GM18498 (cell line): ENCODE data around the gene TFB1M.
"Not testable (repeated sequence)": the region's sequence is repeated elsewhere in the genome, so short reads cannot be mapped to it uniquely, and the experiment has no call there.

Experiments used
- ATAC-seq: cut with Tn5 transposase; IDR thresholded peaks from one replicate; pipeline ENCODE4 v1.9.1; 2021; ENCODE audit warnings: mild to moderate bottlenecking, moderate library complexity; ENCODE audit not compliant: unreplicated experiment

The TFB1M gene

DNA sequence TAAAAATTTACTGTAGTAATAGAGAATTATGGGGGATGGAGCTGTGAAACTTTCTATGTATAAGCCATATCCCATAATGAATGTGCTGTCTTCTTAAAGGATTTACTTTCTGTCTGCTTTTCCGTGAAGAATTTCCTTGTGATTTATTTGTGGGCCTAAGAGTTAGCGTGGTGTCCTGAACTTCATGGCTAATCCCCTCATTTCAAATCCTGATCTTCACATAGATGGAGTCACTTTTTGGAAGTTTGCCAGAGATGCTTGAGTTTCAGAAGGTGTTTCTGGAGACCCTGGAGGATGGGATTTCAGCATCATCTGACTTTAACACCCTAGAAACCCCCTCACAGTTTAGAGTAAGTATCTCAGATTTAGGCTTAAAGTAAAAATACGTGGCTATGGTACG, 69.8 kb downstream of the TFB1M start:
- ATAC-seq = no peak

DNA sequence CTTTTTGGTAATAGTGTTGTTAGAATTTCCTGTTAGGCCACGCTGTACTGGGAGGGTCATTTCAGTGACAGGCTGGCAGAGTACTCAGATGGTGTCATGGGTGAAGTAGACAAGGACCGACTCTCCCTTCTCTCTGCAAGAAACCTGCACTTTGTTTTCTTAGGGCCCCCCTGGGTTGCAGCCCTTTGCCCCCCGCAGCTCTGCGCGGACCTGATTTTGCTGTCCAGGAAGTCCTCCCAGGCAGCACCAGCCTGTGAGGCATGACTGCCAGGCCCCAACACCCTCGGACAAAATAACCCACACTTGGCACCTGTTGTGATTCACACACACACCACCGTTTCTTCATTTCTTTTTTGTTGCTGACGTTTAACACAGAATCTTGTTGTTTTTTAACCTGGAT, 72.3 kb downstream of the TFB1M start:
- ATAC-seq = no peak

DNA sequence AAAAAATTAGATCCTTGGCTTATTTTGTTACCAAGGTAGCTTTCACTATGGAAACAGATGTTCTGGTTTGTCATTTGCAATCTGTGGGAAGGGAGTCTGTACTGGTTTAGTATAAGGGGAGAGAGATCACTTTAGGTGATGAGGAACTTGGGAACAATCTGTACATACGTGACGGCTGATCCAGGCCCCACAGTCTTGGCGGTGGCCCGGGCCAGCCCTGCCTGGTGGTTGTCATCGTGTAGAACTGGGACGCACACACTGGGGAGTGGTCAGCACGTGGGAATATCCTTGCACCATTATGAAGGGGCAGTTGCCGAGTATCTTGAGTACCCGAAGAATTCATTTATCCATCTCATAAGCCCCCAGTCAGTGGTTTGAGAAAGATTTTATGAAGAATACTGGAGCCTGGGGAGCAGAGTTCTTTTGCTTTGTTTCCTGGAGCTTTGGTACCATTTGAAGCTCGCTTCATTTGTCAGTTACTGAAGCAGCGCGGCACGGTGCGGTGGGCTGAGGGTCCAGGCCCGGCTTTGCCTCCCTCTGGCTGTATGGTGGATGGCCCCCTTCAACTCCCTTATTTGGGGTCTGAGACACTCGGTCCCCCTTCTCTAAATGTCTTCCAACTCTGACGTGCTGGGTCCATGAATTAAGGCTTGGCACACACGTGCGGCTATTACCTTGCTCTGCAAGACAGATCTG, 73.2 kb downstream of the TFB1M start:
- ATAC-seq = no peak

DNA sequence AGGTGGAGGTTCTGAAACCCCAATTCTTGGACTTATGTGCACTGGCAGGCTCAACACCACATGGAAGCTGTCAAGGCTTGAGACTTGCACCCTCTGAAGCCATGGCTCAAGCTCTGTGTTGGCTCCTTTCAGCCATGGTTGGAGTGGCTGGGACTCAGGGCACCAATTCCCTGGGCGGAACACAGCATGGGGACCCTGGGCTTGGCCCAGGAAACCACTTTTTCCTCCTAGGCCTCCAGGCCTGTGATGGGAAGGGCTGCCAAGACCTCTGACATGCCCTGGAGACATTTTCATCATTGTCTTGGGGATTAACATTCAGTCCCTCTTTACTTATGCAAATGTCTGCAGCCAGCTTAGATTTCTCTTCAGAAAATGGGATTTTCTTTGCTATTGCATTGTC, 76.7 kb downstream of the TFB1M start:
- no peak for ATAC-seq

DNA sequence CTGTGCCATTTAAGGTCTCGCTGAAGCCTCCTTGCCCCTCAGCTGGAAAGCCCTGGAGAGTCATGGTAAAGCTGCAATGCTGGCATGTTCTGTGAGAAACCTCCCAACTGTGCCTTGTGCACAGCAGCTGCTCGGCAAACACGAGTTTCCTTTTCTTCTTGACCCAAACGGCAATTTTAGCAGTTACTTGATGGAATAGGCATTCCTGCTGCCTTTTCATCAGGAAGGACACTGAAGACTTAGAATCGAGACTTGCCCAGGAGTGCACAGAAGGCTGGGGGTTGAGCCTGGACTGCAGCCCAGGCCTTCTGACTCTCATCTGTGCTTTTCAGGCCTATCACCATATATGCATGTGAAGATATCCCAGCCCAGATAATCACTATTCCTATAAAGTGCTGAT, 79.2 kb downstream of the TFB1M start:
- ATAC-seq = no peak

DNA sequence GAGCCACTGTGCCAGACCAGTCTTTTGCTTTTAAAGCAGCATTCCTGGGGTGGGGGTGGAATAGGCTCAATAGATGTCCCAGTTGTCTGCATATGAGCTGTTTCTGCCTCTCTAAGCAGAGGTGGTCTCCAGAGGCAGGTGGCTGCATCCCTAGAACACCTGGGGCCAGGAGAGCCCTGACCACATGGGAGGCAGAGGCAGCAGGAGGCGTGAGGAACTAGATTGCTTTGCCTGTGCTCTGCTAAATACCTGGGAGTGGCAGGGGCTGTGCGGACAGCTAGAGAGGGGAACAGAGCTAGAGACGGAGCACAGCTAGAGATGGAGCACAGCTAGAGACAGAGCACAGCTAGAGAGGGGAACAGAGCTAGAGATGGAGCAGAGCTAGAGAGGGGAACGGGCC, 79.6 kb downstream of the TFB1M start:
- no peak for ATAC-seq

DNA sequence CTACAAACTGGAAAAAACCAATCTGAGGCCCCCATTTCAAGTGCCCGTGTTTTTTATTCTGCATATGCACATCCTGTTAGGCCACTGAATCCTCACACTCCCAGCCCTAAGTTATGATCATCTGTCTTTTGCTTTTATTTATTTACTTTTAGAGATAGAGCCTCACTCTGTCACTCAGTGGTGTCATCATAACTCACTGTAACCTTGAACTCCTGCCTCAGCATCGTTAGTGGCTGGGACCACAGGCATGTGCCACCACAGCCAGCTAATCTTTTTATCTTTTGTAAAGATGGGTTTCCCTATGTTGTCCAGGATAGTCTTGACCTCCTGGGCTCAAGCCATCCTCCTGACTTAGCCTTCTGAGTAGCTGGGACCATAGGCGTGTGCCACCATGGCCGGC, 80.1 kb downstream of the TFB1M start:
- no peak for ATAC-seq

DNA sequence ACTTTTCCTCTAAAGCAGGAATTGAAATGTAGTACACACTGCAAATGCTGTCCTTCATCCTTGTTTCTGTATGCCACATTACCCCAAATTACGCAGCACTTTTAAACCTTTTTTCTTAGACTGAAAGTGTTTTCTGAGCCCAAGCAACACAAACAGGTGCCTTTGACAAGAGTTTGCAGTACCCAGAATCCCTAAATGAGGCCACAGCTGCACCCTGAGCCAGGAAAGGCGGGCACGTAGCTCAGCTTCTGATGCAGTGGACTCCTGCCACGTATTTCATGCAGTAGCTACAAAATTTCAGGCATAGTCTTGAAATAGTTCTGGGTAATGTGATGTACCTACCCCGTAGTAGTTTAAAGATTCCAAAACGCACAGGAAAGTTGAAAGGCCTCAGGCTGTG, 81.4 kb downstream of the TFB1M start:
- ATAC-seq = no peak

DNA sequence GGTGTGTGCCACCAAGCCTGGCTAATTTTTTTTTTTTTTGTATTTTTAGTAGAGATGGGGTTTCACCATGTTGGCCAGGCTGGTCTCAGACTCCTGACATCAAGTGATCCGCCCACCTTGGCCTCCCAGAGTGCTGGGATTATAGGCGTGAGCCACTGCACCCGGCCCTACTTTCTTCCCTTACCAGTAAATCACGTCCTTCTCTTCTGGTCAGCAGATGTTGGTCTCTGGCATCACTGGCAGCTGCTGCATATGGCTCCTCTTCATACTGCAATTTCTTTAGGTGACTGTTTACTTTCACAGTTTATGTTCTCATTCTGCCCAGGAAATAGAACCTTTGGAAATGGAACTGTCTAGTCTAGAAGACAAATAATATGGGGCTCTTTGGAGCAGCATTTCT, 83.3 kb downstream of the TFB1M start:
- not testable (repeated sequence) for ATAC-seq

DNA sequence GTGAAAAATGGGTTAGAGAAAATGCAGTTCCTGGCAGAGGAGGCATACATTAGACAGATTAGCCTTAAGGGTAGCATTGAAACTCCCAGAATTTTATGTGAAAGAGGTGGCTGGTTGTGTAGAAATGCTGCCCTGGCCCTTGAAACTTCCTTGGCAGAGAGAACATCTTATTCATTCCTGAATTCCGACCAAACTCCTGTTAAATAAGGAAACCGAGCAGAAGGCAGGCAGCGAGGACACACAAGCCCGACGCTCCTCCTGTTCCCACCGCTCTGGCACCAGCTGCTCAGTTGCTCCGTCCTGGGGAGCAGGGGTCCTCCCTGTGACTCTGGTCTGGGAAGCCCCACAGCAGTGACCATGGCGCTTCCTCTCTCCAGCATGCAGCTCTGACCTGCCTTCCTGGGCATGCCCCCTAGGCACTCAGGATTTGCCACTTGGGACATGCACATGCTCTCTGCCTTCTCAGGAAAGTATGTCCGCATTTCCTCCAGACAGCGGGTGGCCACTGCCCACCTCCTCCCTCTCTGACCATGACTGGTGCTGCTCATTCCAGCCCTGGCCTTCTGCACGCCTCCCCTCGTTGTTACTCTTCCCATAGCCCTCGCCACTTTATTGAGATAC, 85.6 kb downstream of the TFB1M start:
- ATAC-seq = no peak

DNA sequence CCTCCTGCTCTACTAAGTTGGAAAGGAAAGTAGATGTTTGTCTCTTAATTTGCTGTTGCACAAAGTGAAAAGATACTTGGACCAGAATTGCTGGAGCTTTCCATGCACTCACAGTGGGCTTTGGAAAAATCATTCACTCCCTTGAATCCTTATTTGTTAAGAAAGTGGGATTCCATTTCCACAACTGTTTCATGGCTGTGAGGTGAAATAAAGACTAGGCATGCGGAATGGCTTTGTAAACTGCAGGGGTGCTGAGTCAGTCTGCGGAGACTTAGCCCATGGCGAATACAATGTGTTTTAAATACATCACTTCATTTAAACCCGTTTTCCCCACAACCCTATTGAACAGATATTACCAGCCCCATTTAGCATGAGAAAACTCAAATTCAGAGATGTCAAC, 87.2 kb downstream of the TFB1M start:
- ATAC-seq = no peak

DNA sequence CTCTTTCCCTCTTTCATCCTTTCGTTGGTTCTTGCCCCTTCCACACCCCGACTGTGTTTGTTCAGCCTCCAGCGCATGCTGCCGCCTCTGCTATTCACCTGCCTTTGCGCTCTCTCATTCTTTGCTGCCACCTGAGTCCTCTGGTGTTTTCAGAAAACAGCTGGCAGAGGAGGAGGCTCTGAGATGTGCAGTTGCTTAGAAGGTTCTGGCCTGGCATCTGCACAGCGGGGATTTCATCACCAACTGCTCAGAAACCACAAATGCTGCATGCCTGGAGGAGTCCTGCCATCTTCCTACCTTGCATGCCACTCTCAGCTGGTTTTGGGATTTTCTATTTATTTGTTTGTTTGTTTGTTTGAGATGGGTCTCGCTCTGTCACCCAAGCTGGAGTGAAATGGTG, 89.7 kb downstream of the TFB1M start:
- no peak for ATAC-seq

DNA sequence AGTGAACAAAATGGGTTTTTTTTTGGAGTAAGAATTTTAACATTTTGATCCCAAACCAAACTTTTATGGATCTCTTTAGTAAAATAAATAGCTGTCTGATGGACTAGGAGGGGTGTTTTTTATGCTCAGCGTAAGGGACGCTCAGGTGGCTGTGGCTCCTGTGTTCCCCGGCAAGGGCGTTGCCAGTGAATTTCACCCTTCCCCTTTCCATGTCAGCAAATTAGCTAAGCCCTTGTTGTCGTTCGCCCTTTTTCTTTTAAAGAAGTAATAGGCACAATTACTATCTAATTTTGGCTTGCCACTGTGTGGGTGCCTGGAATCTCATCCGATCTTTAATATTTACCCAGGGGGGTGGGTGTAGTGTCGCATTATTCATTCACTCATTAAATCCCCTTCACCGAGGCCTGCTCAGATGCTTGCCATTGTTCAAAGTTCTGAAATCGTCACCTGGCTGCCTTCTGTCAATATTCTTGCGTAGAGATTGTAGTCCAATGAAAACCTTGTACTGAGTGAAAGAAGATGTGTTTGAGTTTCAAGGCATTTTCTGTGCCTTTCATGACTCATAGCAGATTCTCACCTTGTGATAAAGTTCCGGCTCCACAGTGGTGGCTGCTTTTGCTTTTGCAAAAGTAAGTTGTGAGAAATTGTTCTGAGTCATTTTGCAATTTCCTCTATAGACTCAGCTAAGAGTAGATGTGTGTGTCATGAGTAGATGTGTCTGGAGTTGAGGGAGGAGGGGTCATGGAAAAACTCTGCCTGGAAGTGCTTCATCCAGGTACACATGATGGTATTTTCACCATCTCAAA, 90.4 kb downstream of the TFB1M start:
- peak; percentile 96 for ATAC-seq

DNA sequence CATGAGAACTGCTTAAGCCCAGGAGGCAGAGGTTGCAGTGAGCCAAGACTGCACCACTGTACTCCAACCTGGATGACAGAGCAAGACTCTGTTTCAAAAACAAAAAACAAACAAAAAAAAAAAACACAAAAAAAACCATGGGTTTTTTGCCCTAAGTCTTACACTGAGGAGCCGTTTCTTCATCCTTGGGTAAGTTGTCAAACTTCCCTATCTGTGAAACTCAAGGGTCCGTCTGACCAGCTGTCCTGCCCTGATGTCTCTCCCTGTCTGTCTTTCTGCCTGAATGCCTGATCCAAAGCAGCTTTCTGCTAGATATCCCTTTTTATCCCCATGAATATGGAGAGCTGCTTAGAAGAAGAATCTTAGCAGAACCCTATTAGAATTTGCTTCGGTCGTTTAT, 91.8 kb downstream of the TFB1M start:
- no peak for ATAC-seq

DNA sequence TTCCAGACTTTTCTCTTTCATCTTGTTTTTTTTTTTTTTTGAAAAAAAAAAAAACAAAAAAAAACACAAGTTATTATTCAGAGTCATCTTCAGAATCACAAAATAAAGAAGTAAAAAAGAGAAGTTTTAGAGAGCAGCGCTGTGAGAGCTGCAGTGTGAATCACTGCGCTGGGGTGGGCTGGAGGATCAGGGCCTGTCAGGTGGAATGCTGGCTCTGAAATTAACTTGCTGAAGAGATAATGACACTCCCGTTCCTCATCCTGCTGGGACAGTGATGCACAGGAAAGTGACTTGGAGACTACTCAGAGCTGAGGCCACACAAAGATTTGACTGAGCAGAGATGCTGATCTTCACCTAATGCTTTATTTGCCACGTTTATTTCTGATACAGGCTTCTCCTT, 93.2 kb downstream of the TFB1M start:
- ATAC-seq = no peak

DNA sequence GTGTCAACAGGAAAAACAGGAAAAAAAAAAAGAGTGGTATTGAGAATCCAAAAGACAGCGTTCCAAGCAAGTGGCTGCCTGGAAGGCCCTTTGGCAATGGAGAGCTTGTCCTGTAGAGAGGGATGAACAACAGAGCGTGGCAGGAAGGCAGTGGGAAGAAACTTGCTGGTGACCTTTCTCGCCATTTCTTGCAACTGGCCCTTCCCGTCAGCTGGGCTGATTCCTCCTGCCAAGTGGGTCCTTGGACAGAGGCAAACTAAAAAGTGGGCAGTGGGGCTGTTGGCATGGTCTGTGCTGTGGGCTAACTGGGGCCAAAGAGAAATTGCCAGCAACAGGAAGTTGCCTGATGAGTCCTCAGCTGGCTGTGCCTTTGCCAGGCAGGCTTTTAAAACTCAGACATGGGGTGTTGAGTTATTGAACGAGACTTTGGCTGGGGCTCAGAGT, 94.4 kb downstream of the TFB1M start:
- ATAC-seq = no peak

DNA sequence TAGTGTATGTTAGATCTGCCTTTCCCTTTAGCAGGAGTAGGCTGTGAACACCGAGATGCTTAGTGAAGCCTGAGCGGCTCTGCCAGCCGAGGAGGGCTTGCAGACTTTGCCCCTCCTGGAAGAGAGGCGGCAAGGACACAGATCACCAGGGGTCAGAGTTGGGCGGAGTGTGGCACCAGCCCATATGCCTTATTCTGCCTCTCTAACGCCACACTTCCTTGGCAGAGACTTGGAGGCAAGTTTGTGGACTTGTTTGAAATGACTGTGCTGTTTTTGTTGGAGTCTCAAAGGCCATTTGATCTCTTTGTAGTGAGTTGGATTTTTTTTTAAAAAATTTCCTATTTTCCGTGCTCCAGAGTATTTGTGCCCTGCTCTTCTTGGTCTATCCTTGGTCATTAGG, 95.0 kb downstream of the TFB1M start:
- no peak for ATAC-seq

DNA sequence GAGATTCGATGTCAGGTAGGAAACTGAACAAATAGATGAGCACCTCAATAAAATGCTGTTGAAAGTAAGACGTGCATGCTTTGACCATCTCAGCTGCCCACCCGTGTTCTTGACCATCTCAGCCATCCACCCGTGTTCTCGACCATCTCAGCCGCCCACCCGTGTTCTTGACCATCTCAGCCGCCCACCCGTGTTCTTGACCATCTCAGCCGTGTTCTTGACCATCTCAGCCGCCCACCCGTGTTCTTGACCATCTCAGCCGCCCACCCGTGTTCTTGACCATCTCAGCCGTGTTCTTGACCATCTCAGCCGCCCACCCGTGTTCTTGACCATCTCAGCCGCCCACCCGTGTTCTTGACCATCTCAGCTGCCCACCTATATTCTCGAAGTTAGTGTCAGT, 95.6 kb downstream of the TFB1M start:
- ATAC-seq = not testable (repeated sequence)

DNA sequence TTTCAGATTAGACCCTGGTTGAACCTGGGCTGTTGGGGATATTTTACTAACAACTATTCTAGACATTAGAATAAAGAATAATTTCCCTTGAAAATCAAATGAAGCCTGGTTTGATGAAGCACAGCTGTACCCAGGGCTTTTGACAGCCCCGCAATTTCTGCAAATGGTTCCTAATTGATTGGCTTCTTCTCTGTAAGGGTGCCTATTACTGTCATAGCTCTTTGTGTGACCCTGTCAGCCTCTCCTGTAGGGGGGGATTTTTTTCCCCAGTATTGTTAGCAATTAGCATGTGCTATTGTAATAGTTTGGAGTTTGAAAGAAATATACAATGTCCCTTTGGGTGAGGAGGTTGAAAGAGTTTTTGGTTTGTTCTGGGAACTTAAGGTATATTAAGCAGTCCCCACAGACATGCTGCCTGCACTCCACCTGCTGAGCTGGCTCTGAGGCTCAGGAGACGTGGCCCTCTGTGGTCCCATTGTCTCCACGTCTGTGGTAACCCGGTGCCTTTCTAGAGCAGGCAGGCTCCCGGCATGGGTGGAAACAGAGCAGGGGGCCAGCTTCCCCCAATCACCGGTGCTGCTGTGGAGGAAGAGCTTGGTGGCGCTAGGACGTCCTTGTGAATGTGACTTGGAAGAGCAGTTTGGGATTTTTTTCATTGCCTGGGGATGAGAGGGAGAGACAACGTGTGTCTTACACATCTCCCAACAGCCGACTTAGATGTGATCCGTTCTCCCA, 97.8 kb downstream of the TFB1M start:
- ATAC-seq = no peak

DNA sequence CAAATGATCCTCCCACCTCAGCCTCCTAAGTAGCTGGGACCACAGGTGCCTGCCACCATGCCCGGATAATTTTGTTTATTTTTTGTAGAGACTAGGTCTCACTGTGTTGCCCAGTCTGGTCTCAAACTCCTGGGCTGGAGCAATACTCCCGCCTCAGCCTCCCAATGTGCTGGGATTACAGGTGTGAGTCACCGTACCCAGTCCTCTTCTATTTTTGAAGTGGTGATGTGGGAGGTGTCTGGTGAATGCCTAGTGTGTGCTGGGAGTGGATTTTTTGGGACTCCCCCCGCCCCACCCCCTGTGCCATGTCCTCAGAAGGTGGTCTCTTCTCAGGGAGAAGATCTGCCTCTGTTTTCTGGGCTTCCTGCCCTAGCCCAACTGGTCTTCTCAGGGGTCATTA, 98.4 kb downstream of the TFB1M start:
- no peak for ATAC-seq

DNA sequence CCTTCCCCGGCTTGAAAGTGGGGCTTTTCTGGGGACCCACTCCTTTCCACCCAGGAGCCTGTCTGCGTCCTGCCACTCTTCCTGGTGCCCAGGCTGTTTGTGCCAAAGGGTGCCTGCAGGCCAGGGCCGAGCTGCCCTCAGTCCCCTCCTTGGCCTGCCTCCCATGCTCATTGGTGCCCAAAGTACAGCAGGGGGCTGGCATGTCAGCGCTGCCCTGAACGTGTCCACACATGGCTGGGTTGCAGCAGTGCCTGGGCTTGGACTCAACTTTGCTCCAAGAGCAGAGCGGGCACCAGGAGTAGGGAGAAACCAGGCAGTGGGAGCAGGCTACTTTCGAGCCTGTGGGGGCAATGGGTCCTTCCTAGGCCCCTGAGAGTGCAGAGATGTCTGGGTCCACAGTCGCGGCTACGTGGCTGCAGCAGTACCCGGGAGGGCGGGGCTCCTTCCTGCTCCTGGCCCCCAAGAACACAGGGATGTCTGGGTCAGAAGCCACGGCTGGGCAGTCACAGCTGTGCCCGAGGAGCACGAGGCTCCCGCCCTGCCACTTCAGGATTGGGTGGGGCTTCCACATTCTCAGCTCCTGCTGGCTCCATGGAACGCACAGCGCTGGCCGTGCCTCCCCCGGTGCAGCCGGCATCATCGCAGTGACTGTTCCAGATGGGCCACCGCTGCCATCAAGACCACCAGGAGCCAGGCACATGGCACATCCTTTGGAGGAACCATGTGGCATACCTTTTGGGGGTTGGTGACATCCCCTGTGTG, 100.5 kb downstream of the TFB1M start:
- ATAC-seq = no peak
